H1 (cell line): ENCODE data around the gene CDC42BPB. TPM values are rescaled to one million over a fixed set of nuclear protein-coding genes. Genes with fewer than 3 reads are reported as not detected.

ENCODE experiments used
- CEBPB ChIP-seq: IDR thresholded peaks from 2 replicates; pipeline ENCODE4 v1.6.1; 2012; ENCODE audit warnings: low read depth, low read length
- EZH2 ChIP-seq: fragments of 200-600 bp; sonication (generic); IDR thresholded peaks from 2 replicates; pipeline ENCODE4 v1.7.1; 2012; ENCODE audit warnings: low read depth, mild to moderate bottlenecking, moderate library complexity, low read length, inconsistent platforms; ENCODE audit not compliant: severe bottlenecking
- polyA plus RNA-seq, 7 experiments: library from polyadenylated mRNA; depleted of rRNA in 3 of 7; stranded (reverse) in 5 of 7; unstranded in 2 of 7; fragments of >200 nt in 5 of 7; fragments of 200-250 nt in 2 of 7; gene quantifications; 1 replicate in 5 of 7; 2 replicates in 1 of 7; 4 replicates in 1 of 7; pipeline versions ENCODE4 v1.2.1 to v1.2.3, GENCODE V29; 2011 to 2013; ENCODE audit warnings: missing spikeins in 2 of 7, mixed read lengths in 2 of 7
- total RNA-seq: library from RNA; stranded (reverse); fragmentation: NEBNext Ultra II Directional; extraction: Animal tissue kit (Norgen Biotek cat#: 25700); gene quantifications from 2 replicates; pipeline ENCODE4 v1.2.1, GENCODE V29; 2021
- TF ChIP-seq, protein P1 (sequence below): IDR thresholded peaks from 2 replicates; pipeline ENCODE4 v1.6.1; 2012; ENCODE audit warnings: low read length, inconsistent platforms

CDC42BPB gene
- total and polyA plus RNA-seq, 2 of the 8 experiments (the other 6 are each of a cell fraction or from before 2014, with no cell fraction given): 51.2 to 88.2 TPM

DNA sequence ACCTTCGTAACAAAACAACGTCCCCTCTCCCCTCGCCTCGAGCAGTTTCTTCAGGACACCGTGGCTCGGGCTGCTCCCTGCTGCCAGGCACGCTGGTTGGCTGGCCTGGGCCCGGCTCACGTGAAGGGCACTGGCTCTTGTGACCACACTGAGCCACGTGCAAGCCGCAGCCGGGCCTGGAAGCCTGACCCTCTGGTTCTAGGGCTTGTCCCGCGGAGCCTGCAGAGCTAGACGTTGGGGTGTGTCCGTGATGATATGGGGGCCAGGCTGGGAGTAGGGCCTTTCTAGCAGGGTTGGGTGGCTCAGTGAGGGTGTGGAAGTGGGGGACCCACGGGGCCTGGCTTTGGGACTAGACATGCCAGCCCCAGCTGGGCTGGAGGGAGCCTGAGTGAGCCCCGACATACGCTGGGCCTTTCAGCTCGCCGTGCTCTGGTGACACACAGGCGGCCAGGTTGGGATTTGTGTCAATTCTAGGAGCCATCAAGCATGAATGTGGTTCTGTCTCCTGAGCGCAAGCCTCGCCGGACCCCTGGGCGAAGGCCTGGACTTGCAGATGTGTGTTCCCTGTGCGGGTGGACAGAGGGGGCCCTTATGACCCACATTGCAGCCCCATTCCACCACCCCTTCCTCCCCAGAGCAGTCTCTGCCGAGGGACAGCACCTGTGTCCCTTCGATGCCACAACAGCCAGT is 148.4 kb downstream of the CDC42BPB start (continued):
- TF ChIP-seq EZH2: no peak
- no peak for TF ChIP-seq CEBPB
- TF ChIP-seq, protein P1, sequence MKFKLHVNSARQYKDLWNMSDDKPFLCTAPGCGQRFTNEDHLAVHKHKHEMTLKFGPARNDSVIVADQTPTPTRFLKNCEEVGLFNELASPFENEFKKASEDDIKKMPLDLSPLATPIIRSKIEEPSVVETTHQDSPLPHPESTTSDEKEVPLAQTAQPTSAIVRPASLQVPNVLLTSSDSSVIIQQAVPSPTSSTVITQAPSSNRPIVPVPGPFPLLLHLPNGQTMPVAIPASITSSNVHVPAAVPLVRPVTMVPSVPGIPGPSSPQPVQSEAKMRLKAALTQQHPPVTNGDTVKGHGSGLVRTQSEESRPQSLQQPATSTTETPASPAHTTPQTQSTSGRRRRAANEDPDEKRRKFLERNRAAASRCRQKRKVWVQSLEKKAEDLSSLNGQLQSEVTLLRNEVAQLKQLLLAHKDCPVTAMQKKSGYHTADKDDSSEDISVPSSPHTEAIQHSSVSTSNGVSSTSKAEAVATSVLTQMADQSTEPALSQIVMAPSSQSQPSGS: no peak
